Erythroblast (primary cell): ENCODE measurements around the gene IRS2.

Experiments
- GATA1 ChIP-seq: IDR thresholded peaks from 2 replicates; pipeline ENCODE4 v1.6.1; 2011; ENCODE audit warnings: low read depth, mild to moderate bottlenecking, control low read depth, low read length, moderate library complexity
- POLR2A ChIP-seq: IDR thresholded peaks from 2 replicates; pipeline ENCODE4 v1.6.1; 2011; ENCODE audit warnings: mild to moderate bottlenecking, low read length

DNA sequence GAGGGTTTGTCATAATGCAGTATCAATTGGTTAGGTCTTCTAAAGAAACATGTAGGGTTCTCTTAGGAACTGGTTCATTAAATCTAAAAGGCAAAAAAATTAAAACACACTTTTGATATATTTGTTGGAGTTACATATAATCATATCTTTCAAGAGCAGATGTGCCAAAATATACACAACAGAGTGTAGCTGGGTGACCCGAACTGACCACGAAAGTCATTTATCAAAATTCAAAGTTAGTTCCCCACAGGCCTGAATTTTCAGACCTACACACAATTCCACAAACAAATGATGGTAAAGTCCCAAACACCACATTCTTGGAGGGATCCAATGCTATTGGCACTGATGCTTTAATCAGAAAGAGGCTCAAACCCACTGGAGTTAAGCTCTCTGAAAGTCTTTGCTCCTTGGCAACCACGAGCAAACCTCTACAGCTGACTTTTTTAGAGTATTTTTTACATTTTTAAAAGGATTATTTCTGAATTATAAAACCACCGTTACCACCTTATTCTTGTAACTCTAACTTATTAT, 50.9 kb downstream of the IRS2 start:
- no peak for TF ChIP-seq POLR2A
- TF ChIP-seq GATA1, result no peak
